GM12874 (cell line): Measurements from ENCODE around the gene TLR7.

ENCODE experiments used
- CTCF ChIP-seq: IDR thresholded peaks from 2 replicates; pipeline ENCODE4 v1.5.1; 2011; ENCODE audit warnings: low read depth, mild to moderate bottlenecking, control low read depth, low read length, moderate library complexity; ENCODE audit not compliant: insufficient read depth

The TLR7 gene

GRCh38 chrX:12874581-12874980 is 7.7 kb downstream of the TLR7 start:
- no peak for TF ChIP-seq CTCF

GRCh38 chrX:12877386-12877785 is 10.5 kb downstream of the TLR7 start:
- TF ChIP-seq CTCF: no peak

GRCh38 chrX:12878536-12878935 is 11.7 kb downstream of the TLR7 start:
- no peak for TF ChIP-seq CTCF

- no peak for TF ChIP-seq CTCF
These were observed 15.0 kb downstream of the TLR7 start for GRCh38 chrX:12881914-12882313.

GRCh38 chrX:12885508-12885907 is 18.6 kb downstream of the TLR7 start:
- no peak for TF ChIP-seq CTCF

- TF ChIP-seq CTCF: no peak
These were observed 19.7 kb downstream of the TLR7 start for GRCh38 chrX:12886545-12886944.

GRCh38 chrX:12887141-12887540 is 20.3 kb downstream of the TLR7 start:
- TF ChIP-seq CTCF: no peak

- TF ChIP-seq CTCF: no peak
These were observed 20.9 kb downstream of the TLR7 start for GRCh38 chrX:12887767-12888166.
